Pericardium fibroblast (primary cell): Measurements from ENCODE around the gene SCIN. TPM values are rescaled to one million over a fixed set of nuclear protein-coding genes. Genes with fewer than 3 reads are reported as not detected.

Experiments used
- total RNA-seq: library from RNA; depleted of rRNA; stranded (reverse); fragments of >200 nt; gene quantifications from 2 replicates; pipeline ENCODE4 v1.2.3, GENCODE V29; 2015

SCIN gene
- total RNA-seq = not detected in 2 replicates

DNA sequence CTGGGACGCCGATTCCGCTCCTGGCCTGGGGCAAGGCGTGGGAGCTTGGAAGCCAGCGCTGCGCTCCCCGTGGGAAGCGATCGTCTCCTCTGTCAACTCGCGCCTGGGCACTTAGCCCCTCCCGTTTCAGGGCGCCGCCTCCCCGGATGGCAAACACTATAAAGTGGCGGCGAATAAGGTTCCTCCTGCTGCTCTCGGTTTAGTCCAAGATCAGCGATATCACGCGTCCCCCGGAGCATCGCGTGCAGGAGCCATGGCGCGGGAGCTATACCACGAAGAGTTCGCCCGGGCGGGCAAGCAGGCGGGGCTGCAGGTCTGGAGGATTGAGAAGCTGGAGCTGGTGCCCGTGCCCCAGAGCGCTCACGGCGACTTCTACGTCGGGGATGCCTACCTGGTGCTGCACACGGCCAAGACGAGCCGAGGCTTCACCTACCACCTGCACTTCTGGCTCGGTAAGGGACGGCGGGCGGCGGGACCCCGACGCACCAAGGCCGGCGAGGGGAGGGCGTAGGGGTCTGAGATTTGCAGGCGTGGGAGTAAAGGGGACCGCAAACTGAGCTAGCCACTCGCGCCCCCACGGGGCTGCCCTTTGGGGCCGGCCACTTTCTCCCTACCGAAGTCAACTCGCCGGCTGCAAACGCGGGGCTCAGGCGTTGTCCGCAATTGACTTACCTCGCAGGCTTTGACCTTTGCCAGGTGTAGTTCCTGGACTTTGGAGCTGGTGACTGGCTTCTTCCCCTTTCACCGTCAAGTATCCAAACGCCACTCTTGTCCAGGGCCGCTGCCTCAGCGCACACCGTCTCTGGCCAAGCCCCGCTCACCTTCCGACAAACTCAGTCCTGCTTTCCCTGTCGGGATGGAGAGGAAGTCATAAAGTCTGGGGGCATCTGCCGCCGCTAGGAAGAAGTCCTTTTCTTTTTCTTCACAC is at the start of gene SCIN:
Gene SCIN, plus strand, starts transcription at position 187 of the 928 bp plus-strand sequence. Its CDS starts 67 bp downstream, at position 254.

DNA sequence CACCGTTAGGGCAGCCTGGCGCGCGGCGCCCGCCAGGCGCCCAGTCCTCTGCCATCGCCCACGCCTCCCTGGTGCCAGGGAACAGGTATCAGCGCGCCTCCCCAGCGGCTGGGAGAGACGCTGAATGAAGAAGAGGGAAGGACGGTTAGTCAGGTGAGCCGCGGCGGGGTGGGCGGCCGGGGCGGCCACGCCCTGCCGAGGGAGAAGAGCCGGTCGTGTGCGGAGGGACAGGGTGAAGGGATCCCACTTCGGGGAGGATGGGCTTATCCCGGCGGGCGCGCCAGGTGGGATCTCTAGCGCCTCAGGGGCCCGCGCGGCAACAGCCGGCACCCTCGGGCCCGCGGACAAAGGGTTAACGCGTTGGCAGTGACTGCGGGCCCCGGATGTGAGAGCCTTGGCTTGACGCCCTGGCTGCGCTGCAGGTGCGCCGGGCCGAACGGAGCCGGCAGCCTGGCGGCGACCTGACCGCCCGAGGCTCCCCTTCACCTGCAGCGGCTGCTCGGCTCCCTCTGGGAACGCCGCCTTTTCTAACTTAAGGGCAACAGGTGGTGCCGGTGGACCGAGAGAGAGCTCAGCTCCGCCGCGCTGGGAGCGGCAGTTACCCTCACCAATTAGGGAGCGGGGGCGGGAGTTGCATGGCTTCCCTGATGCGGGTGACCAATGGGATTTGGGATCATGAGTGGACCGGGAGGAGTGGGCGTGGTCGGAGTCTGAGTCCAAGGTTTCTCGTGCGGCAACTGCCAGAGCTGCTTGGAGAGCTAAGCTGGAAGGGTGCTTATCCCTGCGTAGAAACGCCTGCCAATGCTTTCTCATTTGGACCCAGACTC is 116.6 kb downstream of the SCIN start, which contains the start of gene ARL4A:
Gene ARL4A, plus strand, starts transcription at position 743 of the 827 bp plus-strand sequence. CDS start 622 bp downstream, outside the sequence.

Other genes with a start within 250 kb of the SCIN start
- not detected in 2 replicates for gene VWDE, start 166.9 kb upstream of the SCIN start, total RNA-seq
- gene ARL4A, start 116.9 kb downstream of the SCIN start, total RNA-seq = 18.6 and 26.7 TPM in 2 replicates